ENCODE measurements around the gene DHRS11. TPM values are rescaled to one million over a fixed set of nuclear protein-coding genes. Genes with fewer than 3 reads are reported as not detected.
A peak's percentile ranks its signal among the peaks of the same experiment; 100 is the strongest.

DHRS11 gene
- total RNA-seq, 1 experiment from 2014 or later = 53.3 TPM

DNA sequence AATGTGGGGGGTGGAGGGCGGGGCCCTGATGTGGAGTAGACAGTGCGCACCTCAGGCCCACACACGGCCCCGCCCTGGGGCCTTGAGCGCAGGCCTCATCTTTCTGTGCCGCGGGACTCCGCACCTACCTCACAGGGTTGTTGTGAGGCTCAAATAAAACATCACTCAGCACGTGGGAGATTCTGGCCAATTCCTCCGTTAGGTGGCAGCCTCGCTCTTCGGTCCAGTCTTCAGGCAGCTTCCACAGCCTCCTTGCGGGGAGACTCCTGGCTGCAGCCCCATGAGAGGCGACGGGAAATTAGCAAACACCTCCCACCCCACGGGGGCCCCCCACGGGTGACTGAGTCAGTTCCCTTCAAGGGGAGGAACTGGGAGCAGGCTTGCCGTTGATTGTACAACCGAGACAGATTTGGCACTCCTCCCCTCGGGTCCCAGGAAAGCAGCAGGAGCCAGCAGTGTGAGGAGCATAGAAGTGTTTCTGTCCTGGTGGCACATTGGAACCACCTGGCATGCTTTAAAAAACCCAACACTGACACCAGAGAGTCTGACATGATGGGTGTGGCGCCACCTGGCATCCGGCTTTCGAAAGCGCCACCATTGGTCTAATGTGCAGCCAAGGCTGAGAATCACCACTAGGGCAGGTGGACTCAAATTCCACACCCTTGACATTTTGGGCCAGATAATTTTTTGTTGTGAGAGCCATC is 17.3 kb downstream of the DHRS11 start:
- H3K4me3 Mint-ChIP-seq (ENCODE audit: low read depth, unreplicated experiment) = no peak overlapping the region
- H3K36me3 Mint-ChIP-seq (ENCODE audit: insufficient read depth, unreplicated experiment) = peaks cover 5% of the 10 kb centered on the region
- no peaks in the 10 kb centered on the region for H3K27me3 Mint-ChIP-seq (ENCODE audit: unreplicated experiment)
- H3K4me1 Mint-ChIP-seq (ENCODE audit: low read depth, unreplicated experiment) = peaks cover 21% of the 10 kb centered on the region
- no peak overlapping the region for H3K27ac Mint-ChIP-seq (ENCODE audit: unreplicated experiment)
- CTCF ChIA-PET = no interaction called here
- intact Hi-C loops (cut with micrococcal nuclease; ENCODE audit: unreplicated experiment) = no loop called here
- peak; percentile 66 for DNase-seq
- BruUV-seq (replicated peaks) = no TSS peak
- TF ChIP-seq, protein P1, sequence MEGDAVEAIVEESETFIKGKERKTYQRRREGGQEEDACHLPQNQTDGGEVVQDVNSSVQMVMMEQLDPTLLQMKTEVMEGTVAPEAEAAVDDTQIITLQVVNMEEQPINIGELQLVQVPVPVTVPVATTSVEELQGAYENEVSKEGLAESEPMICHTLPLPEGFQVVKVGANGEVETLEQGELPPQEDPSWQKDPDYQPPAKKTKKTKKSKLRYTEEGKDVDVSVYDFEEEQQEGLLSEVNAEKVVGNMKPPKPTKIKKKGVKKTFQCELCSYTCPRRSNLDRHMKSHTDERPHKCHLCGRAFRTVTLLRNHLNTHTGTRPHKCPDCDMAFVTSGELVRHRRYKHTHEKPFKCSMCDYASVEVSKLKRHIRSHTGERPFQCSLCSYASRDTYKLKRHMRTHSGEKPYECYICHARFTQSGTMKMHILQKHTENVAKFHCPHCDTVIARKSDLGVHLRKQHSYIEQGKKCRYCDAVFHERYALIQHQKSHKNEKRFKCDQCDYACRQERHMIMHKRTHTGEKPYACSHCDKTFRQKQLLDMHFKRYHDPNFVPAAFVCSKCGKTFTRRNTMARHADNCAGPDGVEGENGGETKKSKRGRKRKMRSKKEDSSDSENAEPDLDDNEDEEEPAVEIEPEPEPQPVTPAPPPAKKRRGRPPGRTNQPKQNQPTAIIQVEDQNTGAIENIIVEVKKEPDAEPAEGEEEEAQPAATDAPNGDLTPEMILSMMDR (IDR thresholded peaks at IDR 0.05; ENCODE audit: unreplicated experiment) = peak; percentile 68
- H3K9me3 Mint-ChIP-seq (ENCODE audit: low read depth, unreplicated experiment) = no peaks in the 10 kb centered on the region

DNA sequence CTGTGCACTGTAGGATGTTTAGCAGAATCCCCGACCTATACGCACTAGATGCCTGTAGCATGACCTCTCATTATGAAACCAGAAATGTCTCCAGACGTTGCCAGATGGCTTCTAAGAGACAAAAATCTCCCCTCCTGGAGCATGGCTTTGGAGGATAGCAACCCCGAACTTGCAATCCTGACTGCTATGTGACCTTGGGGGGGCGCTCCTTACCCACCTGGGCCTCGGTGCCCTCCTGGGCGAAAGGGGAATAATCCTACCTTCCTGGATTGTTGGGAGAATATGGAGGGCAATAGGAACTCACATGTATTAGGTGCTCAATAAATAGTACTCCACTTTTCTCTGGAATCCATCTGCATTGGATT is 17.8 kb downstream of the DHRS11 start:
- intact Hi-C loops (cut with micrococcal nuclease; ENCODE audit: unreplicated experiment) = no loop called here
- no TSS peak for BruUV-seq (replicated peaks)
- CTCF ChIA-PET = interaction anchor here (0.6 kb wide), 1 partner anchor 550 kb away, joined by 3 read pairs; no protein-coding TSS in a partner anchor
- no peak overlapping the region for H3K4me3 Mint-ChIP-seq (ENCODE audit: low read depth, unreplicated experiment)
- peaks cover 5% of the 10 kb centered on the region for H3K36me3 Mint-ChIP-seq (ENCODE audit: insufficient read depth, unreplicated experiment)
- H3K27me3 Mint-ChIP-seq (ENCODE audit: unreplicated experiment) = no peaks in the 10 kb centered on the region
- TF ChIP-seq, protein P1 (IDR thresholded peaks at IDR 0.05; ENCODE audit: unreplicated experiment) = no peak
- no peaks in the 10 kb centered on the region for H3K9me3 Mint-ChIP-seq (ENCODE audit: low read depth, unreplicated experiment)
- peaks cover 16% of the 10 kb centered on the region for H3K4me1 Mint-ChIP-seq (ENCODE audit: low read depth, unreplicated experiment)
- no peak for DNase-seq
- H3K27ac Mint-ChIP-seq (ENCODE audit: unreplicated experiment) = no peak overlapping the region

DNA sequence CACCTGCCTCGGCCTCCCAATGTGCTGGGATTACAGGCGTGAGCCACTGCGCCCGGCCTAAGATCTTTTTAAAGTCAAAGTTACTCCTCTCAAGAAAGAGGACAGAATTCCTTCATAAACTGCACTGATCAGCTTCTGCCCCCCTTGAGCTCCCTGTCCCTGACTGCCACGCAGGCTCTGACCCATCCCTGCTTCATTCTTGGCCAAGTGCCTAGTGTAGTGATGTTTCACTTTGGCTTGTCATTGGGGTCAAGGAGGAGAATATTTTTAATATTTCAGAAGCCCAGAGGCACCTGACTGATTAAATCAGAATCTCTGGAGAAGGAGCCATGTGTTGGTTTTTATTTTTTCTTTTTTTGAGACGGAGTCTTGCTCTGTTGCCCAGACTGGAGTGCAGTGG is 18.8 kb downstream of the DHRS11 start:
- H3K27me3 Mint-ChIP-seq (ENCODE audit: unreplicated experiment) = no peaks in the 10 kb centered on the region
- DNase-seq = no peak
- CTCF ChIA-PET = interaction anchor here (0.5 to 7.9 kb wide), 5 partner anchors 8 to 494 kb away, joined by 3 to 67 read pairs (median 3); partner anchors contain the start of gene MRM1
- no peaks in the 10 kb centered on the region for H3K9me3 Mint-ChIP-seq (ENCODE audit: low read depth, unreplicated experiment)
- peaks cover 9% of the 10 kb centered on the region for H3K4me1 Mint-ChIP-seq (ENCODE audit: low read depth, unreplicated experiment)
- H3K36me3 Mint-ChIP-seq (ENCODE audit: insufficient read depth, unreplicated experiment) = peaks cover 5% of the 10 kb centered on the region
- no peak overlapping the region for H3K4me3 Mint-ChIP-seq (ENCODE audit: low read depth, unreplicated experiment)
- intact Hi-C loops (cut with micrococcal nuclease; ENCODE audit: unreplicated experiment) = no loop called here
- BruUV-seq (replicated peaks) = no TSS peak
- no peak overlapping the region for H3K27ac Mint-ChIP-seq (ENCODE audit: unreplicated experiment)
- TF ChIP-seq, protein P1 (IDR thresholded peaks at IDR 0.05; ENCODE audit: unreplicated experiment) = no peak

DNA sequence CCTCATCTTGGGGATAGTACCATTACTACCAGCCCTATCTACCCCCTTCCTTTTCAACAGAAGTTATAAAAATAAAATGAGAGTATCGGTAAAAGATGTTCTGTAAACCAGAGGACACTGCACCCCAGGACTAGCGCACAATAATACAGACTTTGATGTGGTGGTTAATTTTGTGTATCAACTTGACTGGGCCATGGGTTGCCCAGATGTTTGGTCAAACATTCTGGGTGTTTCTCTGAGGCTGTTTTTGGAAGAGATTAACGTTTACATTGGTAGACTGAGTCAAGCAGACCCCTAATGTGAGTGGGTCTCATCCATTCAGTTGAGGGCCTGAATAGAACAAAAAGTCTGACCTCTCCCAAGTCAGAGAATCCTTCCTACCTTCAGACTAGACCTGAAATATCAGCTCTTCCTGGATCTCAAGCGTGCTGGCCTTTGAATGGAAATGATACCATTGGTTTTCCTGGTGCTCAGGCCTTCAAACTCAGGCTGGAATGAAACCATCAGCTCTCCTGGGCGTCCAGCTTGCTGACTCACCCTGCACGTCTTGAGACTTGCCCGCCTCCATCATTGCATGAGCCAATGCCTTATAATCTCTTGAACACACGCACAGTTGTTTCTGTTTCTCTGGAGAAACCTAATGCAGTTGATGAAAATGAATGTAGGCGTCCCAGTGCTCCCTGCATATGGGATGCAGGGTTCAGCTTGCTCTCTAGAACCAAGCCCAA is 19.8 kb downstream of the DHRS11 start:
- DNase-seq = no peak
- BruUV-seq (replicated peaks) = no TSS peak
- Mint-ChIP-seq H3K27ac (ENCODE audit: unreplicated experiment) (no peak overlapping the region), H3K4me3 (ENCODE audit: low read depth, unreplicated experiment) (no peak overlapping the region), H3K4me1 (ENCODE audit: low read depth, unreplicated experiment) (no peaks in the 10 kb centered on the region), H3K36me3 (ENCODE audit: insufficient read depth, unreplicated experiment) (peaks cover 5% of the 10 kb centered on the region), H3K27me3 (ENCODE audit: unreplicated experiment) (no peaks in the 10 kb centered on the region), H3K9me3 (ENCODE audit: low read depth, unreplicated experiment) (no peaks in the 10 kb centered on the region)
- intact Hi-C loops (cut with micrococcal nuclease; ENCODE audit: unreplicated experiment) = no loop called here
- TF ChIP-seq, protein P1 (IDR thresholded peaks at IDR 0.05; ENCODE audit: unreplicated experiment) = no peak
- CTCF ChIA-PET = interaction anchor here (1.4 to 7.9 kb wide), 2 partner anchors 9 to 101 kb away, joined by 3 to 67 read pairs; partner anchors contain the start of gene MRM1
